HG03354 (cell line): ENCODE measurements around the gene MIGA2.

Experiments used
- ATAC-seq: cut with Tn5 transposase; IDR thresholded peaks from one replicate; pipeline ENCODE4 v1.9.1; 2021; ENCODE audit warnings: mild to moderate bottlenecking; ENCODE audit not compliant: unreplicated experiment, poor library complexity, severe bottlenecking

MIGA2 gene

DNA sequence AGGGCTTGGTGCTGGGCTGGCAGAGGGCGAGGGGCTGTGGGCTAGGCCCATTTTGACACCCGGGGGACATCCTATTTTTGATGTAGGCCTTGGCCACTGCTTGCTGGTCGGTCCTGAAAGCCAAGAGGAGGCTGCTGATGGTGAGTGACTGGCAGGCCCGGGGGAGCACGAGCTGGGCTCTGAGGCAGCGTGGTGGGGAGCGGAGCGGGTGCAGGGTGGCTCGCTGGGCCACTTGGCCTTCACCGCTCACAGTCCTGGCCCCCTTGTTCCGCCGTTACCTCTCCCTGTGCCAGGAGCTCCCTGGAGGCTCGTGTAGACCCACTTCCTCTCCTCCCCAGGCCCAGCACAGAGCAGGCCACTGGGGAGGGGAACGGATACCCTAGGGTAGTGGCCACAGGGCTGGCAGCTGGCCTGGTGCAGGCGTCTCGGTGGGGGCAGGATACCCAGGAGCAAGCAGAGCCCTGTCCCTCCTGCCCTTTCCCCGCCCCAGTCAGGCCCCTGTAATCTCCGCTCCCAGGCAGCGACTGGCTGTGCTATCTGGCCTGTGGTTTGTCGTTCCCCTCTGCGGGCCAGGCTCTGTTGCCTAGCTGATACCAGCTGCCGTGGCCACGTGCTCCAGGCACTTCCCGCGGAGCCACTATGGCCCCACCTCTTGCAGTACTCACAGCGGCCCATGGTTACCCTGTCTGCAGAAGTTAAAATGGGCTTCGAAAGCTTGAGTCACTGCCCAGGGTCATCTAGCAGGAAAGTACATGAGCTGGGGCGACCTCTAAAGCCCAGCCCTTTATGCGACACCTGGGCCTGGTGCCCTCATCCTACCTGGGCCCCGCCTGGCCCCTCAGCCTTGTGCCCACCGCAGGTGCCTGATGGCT is 32.8 kb downstream of the MIGA2 start:
- peak; percentile 79 for ATAC-seq

DNA sequence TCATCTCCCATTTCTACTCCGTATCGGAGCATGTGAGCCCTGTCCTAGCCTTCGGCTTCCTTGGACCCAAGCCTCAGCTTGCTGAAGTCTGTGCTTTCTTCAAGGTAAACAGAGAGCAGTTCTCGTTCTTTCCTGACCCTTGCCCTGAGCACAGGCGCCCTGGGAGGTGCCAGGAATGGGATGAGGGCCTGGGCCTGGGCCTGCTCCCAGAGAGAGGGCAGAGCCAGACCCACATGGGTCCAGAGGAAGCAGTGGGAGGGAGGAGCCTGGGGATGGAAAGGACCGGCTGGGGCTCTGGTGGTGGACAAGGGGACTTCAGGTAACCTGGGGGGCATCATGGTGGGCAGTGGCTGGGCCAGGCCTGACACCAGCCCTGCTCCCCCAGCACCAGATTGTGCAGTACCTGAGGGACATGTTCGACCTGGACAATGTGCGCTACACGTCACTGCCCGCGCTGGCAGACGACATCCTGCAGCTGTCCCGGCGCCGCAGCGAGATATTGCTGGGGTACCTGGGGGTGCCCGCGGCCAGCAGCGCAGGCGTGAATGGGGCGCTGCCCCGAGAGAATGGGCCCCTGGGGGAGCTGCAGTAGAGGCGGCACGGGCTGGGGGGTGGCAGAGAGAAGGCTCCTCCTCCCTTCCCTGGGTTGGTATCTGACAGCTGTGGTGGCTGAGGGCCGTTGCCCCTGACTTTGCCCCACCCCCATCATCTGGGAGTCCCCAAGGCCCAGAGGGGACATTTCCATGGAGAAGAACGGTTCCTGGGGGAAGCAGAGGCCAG is 33.6 kb downstream of the MIGA2 start:
- ATAC-seq = peak; percentile 4

DNA sequence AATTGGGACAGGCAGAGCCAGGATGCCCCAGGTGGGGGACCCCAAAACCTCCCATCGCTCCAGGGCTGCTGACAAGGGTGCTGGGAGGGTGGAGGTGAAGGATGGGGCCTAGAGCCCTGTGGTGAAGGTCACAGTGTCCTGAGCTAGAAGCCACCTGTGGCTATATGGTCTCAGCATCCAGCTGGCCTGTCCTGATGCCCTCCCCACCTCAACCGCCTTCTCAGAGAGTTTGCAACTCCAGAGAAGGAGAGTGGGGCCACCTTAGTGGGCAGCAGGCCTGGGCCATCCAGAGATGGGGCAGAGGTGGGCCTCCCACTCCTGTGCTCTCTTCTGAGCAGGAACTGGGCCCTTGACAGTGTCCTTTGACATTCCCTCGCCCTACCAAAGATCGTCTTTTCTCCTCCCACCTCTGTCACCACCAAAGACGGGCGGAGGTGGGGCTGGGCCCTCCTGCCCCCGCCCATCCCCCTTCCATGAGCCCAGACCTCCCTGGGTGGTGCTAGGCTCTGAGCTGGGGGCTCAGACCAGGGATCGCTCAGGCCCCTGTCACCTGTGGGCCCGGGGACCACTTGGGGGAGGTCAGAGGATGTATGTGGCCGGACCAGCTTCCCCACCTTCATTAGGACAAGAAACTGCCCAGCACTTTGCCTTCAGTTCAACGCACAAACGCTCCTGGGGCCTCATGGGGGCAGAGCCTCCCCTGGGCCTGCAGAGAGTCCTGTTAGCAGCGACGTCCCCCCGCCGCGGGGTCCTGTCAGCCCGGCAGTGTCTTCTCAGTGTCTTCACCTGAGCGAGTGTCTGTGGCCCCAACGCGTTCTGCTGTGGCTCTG is 34.5 kb downstream of the MIGA2 start:
- ATAC-seq = no peak

DNA sequence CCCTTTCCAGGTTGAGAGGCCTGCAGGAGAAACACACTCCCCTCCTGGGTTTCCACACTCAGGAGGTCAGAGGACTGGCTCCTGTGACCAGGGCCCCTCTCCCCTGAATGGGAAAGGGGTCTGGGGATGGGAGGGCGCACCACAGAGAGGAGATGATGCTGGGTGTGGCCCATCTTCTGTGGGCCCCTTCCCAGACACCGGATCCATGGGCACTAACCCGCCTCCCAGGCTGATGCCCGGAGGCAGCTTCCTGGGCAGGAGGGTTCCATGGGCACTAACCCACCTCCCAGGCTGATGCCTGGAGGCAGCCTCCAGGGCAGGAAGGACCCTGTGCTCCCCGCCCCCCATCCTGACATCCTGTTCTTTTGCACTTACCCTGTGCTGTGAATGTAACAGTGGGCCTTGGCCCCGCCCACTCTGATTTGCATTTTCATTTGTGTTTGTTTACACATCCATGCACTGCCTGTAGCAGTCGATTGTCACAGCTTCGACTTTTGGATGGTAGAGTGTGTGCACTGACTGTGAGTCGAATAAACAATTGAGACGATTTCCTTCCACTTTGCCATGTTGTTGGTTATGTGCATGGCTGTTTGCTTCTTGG is 35.2 kb downstream of the MIGA2 start:
- no peak for ATAC-seq

DNA sequence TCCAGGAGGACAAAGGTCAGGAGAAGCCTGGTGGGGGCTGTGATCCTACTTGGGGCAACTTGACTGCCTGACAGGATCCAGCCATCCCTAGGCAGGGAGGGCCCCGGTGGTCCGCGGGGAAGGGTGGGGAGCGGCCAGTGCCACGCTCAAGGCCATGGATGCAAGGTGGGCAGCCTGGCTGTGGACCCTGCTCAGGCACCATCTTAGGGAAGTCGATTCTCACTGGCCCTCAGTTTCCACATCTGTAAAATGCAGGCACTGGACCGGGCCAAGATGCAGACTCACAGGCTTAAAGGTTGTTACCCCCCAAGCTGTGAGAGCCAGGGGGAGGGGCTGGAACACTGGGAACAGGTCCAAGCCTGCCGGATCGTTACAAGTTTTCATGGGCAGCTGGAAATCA is 35.7 kb downstream of the MIGA2 start:
- ATAC-seq = no peak

DNA sequence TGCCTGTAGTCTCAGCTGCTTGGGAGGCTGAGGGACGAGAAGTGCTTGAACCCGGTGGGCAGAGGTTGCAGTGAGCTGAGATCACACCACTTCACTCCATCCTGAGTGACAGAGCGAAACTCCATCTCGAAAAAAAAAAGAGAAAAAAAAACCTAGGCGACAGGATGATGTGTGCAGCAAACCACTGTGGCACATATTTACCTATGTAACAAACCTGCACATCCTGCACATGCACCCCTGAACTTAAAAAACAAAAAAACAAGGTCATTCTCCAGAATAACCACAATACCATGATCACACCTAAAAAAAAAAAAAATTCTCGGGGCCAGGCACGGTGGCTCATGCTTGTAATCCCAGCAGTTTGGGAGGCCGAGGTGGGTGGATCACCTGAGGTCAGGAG is 37.0 kb downstream of the MIGA2 start:
- no peak for ATAC-seq

DNA sequence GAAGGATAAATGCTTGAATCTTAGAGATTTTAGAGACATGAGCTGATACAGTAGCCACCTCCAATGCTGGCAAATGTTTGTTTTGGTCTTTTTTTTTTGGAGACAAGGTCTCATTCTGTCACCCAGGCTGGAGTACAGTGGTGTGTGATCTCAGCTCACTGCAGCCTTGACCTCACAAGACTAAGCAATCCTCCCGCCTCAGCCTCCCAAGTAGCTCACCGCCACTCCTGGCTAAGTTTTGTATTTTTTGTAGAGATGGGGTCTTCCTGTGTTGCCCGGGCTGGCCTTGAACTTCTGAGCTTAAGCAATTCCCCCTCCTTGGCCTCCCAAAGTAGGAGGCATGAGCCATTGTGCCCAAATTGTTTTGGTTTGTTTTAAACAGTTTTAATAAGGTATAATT is 37.7 kb downstream of the MIGA2 start:
- no peak for ATAC-seq

DNA sequence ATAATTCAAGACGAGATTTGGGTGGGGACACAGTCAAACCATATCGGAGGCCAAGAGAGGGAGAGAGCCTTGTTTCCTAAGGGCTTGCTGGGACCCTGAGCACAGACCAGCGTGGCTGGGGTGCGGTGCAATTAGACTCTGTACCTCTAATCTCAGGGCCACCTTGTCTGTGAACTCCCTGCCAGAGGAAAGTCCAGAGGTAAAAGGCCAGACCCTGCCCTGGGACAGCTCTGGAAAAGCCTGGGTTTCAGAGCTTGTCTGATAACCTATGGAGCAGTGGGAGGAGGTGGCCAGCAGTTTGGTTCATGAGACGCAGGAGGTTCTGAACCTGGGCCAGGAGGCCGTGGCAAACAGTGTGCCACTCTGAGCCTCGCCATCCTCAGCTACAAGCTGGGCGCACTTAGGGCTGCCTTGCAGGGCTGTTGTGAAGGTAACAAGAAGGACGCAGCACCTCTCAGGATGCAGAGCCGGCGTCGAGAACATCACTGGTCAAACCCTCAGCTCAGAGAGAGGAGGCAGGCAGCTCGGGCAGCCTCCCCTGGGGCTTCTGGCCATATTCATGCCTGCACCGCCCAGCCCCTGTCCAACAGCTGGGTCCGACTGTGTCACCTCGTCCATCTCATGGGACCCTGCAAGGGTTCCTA is 39.7 kb downstream of the MIGA2 start:
- ATAC-seq = no peak

DNA sequence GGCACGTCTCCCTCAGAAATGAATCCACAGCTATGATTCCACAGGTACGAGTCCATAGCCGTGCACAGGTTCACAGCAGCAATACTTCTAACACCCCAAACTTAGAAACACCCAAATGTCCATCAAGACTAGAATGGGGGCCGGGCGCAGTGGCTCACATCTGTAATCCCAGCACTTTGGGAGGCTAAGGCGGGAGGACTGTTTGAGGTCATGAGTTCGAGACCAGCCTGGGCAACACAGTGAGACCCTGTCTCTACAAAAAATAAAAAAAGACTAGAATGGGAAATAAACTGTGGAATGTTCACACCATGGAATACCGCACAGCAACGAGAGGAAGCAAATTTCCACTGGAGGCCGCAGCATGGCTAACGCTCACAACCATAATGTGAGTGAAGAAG is 40.2 kb downstream of the MIGA2 start:
- ATAC-seq = no peak

DNA sequence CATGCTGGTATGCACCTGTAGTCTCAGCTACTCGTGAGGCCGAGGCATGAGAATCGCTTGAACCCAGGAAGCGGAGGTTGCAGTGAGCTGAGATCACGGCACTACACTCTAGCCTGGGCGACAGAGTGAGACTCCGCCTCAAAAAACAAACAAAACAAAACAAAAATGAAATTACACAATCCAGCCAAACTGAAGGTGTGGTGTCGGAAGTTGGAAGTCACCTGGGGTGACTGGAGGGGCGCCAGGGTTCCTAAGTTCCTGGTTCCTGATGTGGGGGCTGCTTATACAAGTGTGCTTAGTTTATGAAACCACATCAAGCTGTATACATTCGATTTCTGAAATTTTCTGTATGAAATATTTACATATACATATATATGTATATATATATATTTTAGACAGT is 40.8 kb downstream of the MIGA2 start:
- ATAC-seq = no peak

DNA sequence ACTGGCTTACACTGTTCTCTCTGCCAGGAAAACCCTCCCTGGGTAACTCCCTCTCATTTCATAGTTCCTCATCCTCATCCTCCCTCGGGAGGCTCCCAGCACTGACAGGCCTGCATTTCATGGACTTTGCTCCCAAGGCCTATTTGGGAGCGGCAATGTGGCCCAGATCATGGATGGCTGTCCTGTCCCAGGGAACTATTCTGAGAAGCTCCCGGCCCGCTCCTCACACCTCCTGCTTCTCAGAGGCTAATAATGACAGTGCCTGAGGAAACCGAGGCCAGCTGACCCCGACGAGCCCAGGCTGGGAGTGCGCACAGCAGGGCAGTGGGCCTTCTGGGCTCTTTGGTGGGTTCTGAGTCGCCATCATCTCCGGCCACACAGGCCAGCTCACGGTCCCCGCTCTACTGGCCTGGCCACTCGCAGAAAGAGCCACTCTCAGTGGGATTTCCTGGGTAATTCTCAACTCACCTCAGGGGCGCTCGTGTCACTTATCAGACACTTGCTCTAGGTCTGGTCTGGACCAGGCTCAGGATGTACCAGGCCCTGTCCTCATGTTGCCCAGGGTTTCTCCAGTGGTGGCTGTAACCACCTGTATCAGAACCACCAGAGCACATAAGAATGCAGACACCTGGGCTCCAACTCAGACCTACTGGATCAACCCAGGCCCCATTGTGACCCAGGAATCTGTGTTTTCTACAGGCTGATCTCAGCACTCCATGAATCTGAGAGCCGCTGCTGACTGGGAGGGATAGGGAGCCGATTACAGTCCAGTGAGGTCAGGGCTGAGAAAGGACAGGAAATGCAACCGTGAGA is 42.5 kb downstream of the MIGA2 start:
- ATAC-seq = no peak

DNA sequence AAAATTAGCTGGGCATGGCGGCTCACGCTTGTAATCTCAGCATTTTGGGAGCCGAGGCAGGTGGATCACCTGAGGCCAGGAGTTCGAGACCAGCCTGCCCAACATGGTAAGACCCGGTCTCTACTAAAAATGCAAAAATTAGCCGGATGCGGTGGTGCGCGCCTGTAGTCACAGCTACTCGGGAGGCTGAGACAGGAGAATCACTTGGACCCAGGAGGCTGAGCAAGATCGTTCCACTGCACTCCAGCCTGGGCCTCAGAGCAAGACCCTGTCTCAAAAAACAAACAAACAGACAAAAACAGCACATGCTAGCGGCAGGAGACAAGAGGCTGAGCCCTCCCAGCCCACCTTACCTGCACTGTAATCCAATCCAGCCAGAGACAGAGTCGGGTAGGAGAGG is 43.4 kb downstream of the MIGA2 start:
- ATAC-seq = no peak

DNA sequence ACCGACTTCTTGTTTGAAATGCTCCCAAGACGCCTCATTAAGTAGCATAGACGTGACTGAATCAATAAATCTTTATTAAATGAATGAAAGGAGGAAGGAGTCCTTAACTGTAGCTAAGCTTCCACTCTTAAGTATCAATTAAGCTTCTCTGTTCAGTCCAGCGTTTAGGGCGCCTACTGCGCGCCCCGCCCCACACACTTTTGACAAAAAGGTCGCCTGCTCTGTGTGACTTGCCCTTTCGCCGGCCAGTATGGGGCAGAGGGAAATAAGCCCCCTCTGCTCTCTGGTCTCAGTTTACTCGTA is 43.8 kb downstream of the MIGA2 start:
- no peak for ATAC-seq

DNA sequence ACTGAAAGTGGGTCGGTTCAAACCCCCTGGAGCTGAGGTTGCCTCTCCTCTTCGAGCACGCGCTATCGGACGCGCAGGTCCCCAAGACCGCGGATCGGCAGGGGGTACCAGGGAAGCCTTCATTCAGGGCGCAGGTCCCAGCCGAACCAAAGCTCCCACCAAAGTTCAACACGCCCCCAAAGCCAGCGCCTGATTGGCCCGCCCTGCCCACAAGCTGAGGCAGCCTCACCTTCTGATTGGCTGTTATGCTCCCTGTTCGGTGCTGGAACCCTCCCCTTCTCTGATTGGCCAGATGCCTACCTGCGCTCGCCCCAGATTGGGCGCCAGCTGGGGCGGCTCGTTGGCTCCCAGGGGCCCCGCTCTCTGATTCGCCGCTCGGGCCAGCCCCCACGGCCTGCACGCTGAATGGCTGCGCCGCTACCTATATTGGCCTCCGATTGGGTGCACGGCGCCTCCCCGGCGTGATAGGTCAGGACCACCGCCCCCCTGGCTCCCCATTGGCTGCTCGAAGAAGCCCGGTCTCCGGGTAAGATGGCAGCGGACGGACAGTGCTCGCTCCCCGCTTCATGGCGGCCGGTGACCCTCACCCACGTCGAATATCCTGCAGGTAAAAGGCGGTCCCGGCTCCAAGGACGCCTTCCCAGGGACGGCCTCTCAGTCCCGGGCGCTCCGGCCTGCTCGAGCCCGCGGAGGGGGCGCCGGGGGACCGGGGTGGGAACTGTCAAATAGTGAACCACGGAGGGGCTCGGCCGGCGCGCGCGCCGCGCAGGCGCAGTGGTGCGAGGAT is 44.4 kb downstream of the MIGA2 start, which contains the start of gene DOLPP1:
Gene DOLPP1 (plus strand): TSS at position 511 of the 787 bp plus-strand sequence. CDS start 21 bp downstream, at position 532.
- ATAC-seq = peak; percentile 94

DNA sequence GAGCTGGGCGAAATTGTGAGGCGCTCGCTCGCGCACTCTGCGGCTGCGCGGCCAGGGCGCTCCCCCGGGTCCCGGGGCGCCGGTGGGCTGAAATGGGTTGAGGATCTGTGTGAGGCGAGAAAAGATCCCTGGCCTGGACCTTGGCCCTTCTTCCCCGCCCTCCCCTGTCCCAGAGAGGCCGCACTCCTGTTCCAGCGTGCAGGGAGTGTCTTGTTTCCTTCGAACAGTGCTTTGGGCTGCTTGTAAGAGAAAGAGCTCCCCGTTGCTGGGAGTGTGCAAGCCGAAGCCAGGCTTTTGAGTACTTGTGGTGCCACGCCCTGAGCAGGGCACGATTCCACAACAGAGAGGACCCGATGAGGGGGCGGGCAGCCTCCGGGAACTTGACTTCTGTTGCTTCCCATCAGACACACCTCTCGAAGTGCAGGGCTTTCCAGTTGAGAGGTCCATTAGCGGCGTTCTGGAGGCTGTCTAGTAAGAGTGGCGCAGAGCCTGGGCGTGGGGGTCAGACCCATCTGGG is 45.0 kb downstream of the MIGA2 start:
- ATAC-seq = no peak

DNA sequence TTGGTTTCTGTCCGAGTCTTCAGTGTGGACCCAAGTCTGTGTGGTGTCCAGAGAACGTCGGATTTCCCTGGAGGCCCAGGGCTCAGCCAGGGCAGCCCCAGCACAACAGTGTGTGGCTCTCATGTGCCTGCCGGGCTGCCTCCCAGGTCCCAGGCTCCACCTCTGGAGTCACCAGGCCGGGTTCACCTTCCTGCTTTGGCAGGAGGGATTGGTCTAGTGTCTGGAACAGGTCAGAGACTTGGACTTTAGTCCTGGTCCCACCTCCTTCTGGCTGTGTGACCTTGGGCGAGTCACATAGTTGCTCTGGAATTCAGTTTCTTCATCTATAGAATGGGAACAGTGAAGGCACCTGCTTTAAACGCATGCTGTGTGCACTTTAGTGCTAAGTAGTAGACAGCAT is 47.7 kb downstream of the MIGA2 start:
- no peak for ATAC-seq

DNA sequence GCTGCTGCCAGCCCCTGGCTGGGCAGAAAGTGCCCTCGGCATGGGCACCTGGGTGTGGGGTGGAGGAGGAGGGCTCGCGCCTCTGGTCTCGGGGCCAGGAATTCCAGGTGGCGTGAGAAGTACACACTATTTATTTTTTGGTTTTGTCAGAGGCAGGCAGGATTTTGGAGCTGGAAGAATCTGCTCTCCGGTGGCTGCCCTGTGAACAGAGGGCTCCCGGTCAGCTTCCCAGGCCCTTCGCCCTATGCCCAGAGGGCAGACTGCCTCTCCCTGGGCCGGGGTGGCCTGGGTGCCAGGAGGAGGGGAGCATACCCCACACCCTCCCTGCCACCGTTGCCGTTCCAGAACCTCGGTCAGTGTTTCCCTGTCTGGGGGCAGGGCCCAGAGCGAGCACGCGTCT is 52.8 kb downstream of the MIGA2 start:
- no peak for ATAC-seq
